ENCODE data around the gene CNPY1. TPM values are rescaled to one million over a fixed set of nuclear protein-coding genes. Genes with fewer than 3 reads are reported as not detected.

Gene CNPY1
- total and polyA plus RNA-seq, 2 of the 8 experiments (the other 6 are each of a cell fraction or from before 2014, with no cell fraction given), result not detected

- TF ChIP-seq RFX5 (IDR thresholded peaks at IDR 0.05; ENCODE audit: borderline replicate concordance, low read depth, low read length), result no peak
Measured at GRCh38 chr7:155456738-155457543, 89.4 kb downstream of the CNPY1 start (continued).

All from H1 (cell line).